DND-41 (cell line): ENCODE results near the gene SLC8B1.

Source experiments
- ATAC-seq: fragments of 200-7000 bp; cut with Tn5 transposase; 3 replicates; pipeline ENCODE4 v1.9.1; 2021; ENCODE audit warnings: low read depth; ENCODE audit not compliant: insufficient read depth
- DNase-seq: peaks from one replicate; pipeline ENCODE4 v3.0.0-alpha.2; 2020
- H2AFZ ChIP-seq: 2 replicates; pipeline ENCODE4 v1.6.0; 2012; ENCODE audit warnings: low read depth, low read length
- H3K27ac ChIP-seq: 2 replicates; pipeline ENCODE4 v1.5.1; 2012; ENCODE audit warnings: low read length, inconsistent platforms
- H3K27me3 ChIP-seq: fragments of 200-600 bp; sonication (generic); 2 replicates; pipeline ENCODE4 v1.6.0; 2012; ENCODE audit warnings: low read length, mild to moderate bottlenecking, inconsistent platforms; ENCODE audit not compliant: insufficient read depth, poor library complexity
- H3K36me3 ChIP-seq: 2 replicates; pipeline ENCODE4 v1.5.1; 2012; ENCODE audit warnings: low read length, inconsistent platforms; ENCODE audit not compliant: insufficient read depth
- H3K4me1 ChIP-seq: 2 replicates; pipeline ENCODE4 v1.5.1; 2012; ENCODE audit warnings: mild to moderate bottlenecking, low read length; ENCODE audit not compliant: insufficient read depth
- H3K4me2 ChIP-seq: 2 replicates; pipeline ENCODE4 v1.6.0; 2012; ENCODE audit warnings: mild to moderate bottlenecking, moderate library complexity, low read length, inconsistent platforms; ENCODE audit not compliant: insufficient read depth
- H3K4me3 ChIP-seq, 2 experiments: fragments of 200-600 bp in 1 of 2; shearing (Covaris generic) in 1 of 2; 2 replicates each; pipeline ENCODE4 v1.5.1; 2012 to 2016; ENCODE audit warnings: inconsistent platforms in 2 of 2, low read length in 2 of 2, mild to moderate bottlenecking in 2 of 2, low read depth in 1 of 2, moderate library complexity in 1 of 2
- H3K79me2 ChIP-seq: 2 replicates; pipeline ENCODE4 v1.6.0; 2012; ENCODE audit warnings: low read length, inconsistent platforms; ENCODE audit not compliant: insufficient read depth
- H3K9ac ChIP-seq: 2 replicates; pipeline ENCODE4 v1.6.0; 2012; ENCODE audit warnings: low read depth, mild to moderate bottlenecking, inconsistent platforms, low read length, moderate library complexity
- H3K9me3 ChIP-seq: 2 replicates; pipeline ENCODE4 v1.5.1; 2012; ENCODE audit warnings: low read length, moderate library complexity, mild to moderate bottlenecking, inconsistent platforms; ENCODE audit not compliant: insufficient read depth, severe bottlenecking
- H4K20me1 ChIP-seq: 2 replicates; pipeline ENCODE4 v1.6.0; 2012; ENCODE audit warnings: low read length; ENCODE audit not compliant: insufficient read depth
- CTCF ChIP-seq: IDR thresholded peaks from 2 replicates; pipeline ENCODE4 v1.5.1; 2012; ENCODE audit warnings: borderline replicate concordance, low read length, moderate library complexity, mild to moderate bottlenecking; ENCODE audit not compliant: poor library complexity, severe bottlenecking; ENCODE audit errors: extremely low read depth
- EZH2 ChIP-seq: IDR thresholded peaks from 3 replicates; pipeline ENCODE4 v1.6.1; 2012; ENCODE audit warnings: borderline replicate concordance, low read depth, mild to moderate bottlenecking, moderate library complexity, low read length, inconsistent platforms; ENCODE audit not compliant: severe bottlenecking

SLC8B1 gene

GRCh38 chr12:113373440-113373839, 38.5 kb upstream of the SLC8B1 start:
- H3K9ac ChIP-seq, result no peak overlapping the region

GRCh38 chr12:113372371-113372770, 37.5 kb upstream of the SLC8B1 start:
- peaks cover 3% of the 10 kb centered on the region; the same call in 1 of the 2 replicates for H3K36me3 ChIP-seq
- no peak for DNase-seq
- H3K4me3 ChIP-seq, result no peak overlapping the region
- no peaks in the 10 kb centered on the region for H3K79me2 ChIP-seq
- H3K4me1 ChIP-seq, result no peaks in the 10 kb centered on the region
- H3K9ac ChIP-seq, result no peak overlapping the region
- no peaks in the 10 kb centered on the region for H3K9me3 ChIP-seq
- no peak for TF ChIP-seq EZH2
- TF ChIP-seq CTCF, result no peak
- H3K27me3 ChIP-seq, result no peaks in the 10 kb centered on the region
- peaks cover 6% of the 10 kb centered on the region; the same call in 1 of the 2 replicates for H4K20me1 ChIP-seq
- no peak overlapping the region for H2AFZ ChIP-seq
- no peak overlapping the region for H3K4me2 ChIP-seq
- no peak for ATAC-seq
- no peak overlapping the region for H3K27ac ChIP-seq

More at GRCh38 chr12:113373440-113373839, 38.5 kb upstream of the SLC8B1 start:
- no peak overlapping the region for H3K4me3 ChIP-seq
- peaks cover under 1% of the 10 kb centered on the region; the same call in 1 of the 2 replicates for H4K20me1 ChIP-seq
- H3K27ac ChIP-seq, result no peak overlapping the region
- H3K4me2 ChIP-seq, result no peak overlapping the region
- H3K4me1 ChIP-seq, result no peaks in the 10 kb centered on the region
- ATAC-seq, result no peak
- DNase-seq, result no peak
- no peaks in the 10 kb centered on the region for H3K9me3 ChIP-seq
- H3K36me3 ChIP-seq, result peaks cover 3% of the 10 kb centered on the region; the same call in 1 of the 2 replicates
- no peaks in the 10 kb centered on the region for H3K79me2 ChIP-seq
- no peaks in the 10 kb centered on the region for H3K27me3 ChIP-seq
- TF ChIP-seq CTCF (no peak), EZH2 (no peak)
- H2AFZ ChIP-seq, result no peak overlapping the region

- Histone ChIP-seq H3K79me2 (no peaks in the 10 kb centered on the region), H3K9me3 (no peaks in the 10 kb centered on the region), H3K9ac (no peak overlapping the region), H3K4me2 (no peak overlapping the region), H3K4me3 (no peak overlapping the region), H3K27ac (no peak overlapping the region), H3K36me3 (peaks cover 3% of the 10 kb centered on the region; the same call in 1 of the 2 replicates), H3K4me1 (no peaks in the 10 kb centered on the region), H4K20me1 (peaks cover 6% of the 10 kb centered on the region; the same call in 1 of the 2 replicates), H3K27me3 (no peaks in the 10 kb centered on the region), H2AFZ (no peak overlapping the region)
- ATAC-seq (no peak), DNase-seq (no peak)
- no peak for TF ChIP-seq CTCF
- TF ChIP-seq EZH2, result no peak
Measured at GRCh38 chr12:113371808-113372207, 36.9 kb upstream of the SLC8B1 start.
